Mucosa of descending colon (tissue), 3 donors: ENCODE data around the gene PCP2. TPM values are rescaled to one million over a fixed set of nuclear protein-coding genes. Genes with fewer than 3 reads are reported as not detected.

ENCODE experiments used
- ATAC-seq: fragments of 200-7000 bp; cut with Tn5 transposase; one replicate; pipeline ENCODE4 v1.9.1; 2020; ENCODE audit warnings: mild to moderate bottlenecking, moderate library complexity
- DNase-seq, 3 donors: peaks; one replicate each; pipeline ENCODE4 v3.0.0-alpha.2; 2020
- H3K36me3 ChIP-seq: fragments of 200-600 bp; one replicate; pipeline ENCODE4 v1.8.0; 2021; ENCODE audit warnings: low read depth, mild to moderate bottlenecking
- H3K4me1 ChIP-seq: fragments of 200-600 bp; one replicate; pipeline ENCODE4 v1.8.0; 2021; ENCODE audit warnings: low read depth, mild to moderate bottlenecking
- H3K4me3 ChIP-seq: fragments of 200-600 bp; one replicate; pipeline ENCODE4 v1.8.0; 2021; ENCODE audit warnings: mild to moderate bottlenecking
- H3K9me3 ChIP-seq: fragments of 200-600 bp; one replicate; pipeline ENCODE4 v1.8.0; 2021; ENCODE audit warnings: mild to moderate bottlenecking
- intact Hi-C, 2 donors: fragments of 100-400 bp; cut with DNase I in 1 of 2; cut with micrococcal nuclease in 1 of 2; formaldehyde crosslinking; loops; one replicate each; pipeline versions ENCODE4 v1.11.0 to v1.11.1; 2022; cut with DNase I, micrococcal nuclease
- total RNA-seq, 3 donors: library from RNA; stranded (reverse); fragmentation: NEBNext Ultra II Directional in 2 of 3; extraction: Animal tissue kit (Norgen Biotek cat#: 25700) in 2 of 3; gene quantifications; one replicate each; pipeline versions ENCODE4 v1.2.1 to v1.2.4, GENCODE V29; 2021 to 2023
- TF ChIP-seq, protein P1 (sequence below): fragments of 200-600 bp; IDR thresholded peaks from one replicate; pipeline ENCODE4 v1.8.0; 2022; ENCODE audit warnings: antibody characterized with exemption, mild to moderate bottlenecking
- donor health status: DM: no; HTN: no; CAD: no; lungs with moderate emphysema.
- donor health status: DM: no; HTN: no; CAD: no.
- donor health status: DM: no; HTN: yes; CAD: no.

The PCP2 gene
- total RNA-seq, 3 donors from 2014 or later, result 1.1 TPM; not detected in 2

DNA sequence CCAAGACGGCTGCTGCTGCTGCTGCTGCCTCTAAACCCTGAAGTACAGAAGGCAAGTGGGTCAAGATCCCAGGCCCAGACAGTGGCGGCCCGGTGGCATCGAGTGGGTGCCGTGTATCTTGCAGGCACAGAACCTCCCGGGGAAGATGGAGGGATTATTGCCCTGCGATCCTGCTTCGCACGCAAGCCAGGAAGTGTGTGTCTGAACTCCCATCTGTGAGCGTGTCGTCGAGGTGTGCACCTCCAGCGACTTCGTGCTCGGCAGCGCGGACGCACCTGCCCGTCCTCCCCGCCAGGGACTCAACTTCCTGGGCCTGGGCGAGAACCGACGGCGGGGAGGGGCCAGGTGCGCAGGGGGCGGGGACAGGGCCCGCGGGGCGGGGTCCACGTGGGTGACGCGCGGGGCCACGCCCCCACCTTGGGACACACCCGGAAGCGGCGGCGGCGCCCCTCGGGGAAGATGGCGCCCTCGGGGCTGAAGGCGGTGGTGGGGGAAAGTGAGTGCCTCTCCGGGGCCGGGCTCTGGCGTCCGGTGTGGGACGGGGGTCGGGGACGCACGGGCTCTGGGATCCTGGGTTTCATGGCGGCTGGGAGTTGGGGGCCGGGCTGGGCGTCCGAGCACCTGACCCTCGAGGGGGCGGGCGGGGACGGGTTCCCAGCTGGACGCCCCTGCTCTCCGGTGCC, 3.3 kb upstream of the PCP2 start, which contains the start of gene STXBP2:
Gene STXBP2 (plus strand): TSS at position 420 of the 683 bp plus-strand sequence. CDS start 40 bp downstream, at position 460.
- Histone ChIP-seq H3K9me3 (no peaks in the 10 kb centered on the region), H3K4me1 (peaks cover 6% of the 10 kb centered on the region), H3K4me3 (peak within 1 kb of the TSS; percentile 81), H3K36me3 (no peaks in the 10 kb centered on the region)
- ATAC-seq (peak; percentile 99), DNase-seq (peak; percentile 93 to 97 (median 95))
- intact Hi-C loops, result no loop called here
- TF ChIP-seq, protein P1, sequence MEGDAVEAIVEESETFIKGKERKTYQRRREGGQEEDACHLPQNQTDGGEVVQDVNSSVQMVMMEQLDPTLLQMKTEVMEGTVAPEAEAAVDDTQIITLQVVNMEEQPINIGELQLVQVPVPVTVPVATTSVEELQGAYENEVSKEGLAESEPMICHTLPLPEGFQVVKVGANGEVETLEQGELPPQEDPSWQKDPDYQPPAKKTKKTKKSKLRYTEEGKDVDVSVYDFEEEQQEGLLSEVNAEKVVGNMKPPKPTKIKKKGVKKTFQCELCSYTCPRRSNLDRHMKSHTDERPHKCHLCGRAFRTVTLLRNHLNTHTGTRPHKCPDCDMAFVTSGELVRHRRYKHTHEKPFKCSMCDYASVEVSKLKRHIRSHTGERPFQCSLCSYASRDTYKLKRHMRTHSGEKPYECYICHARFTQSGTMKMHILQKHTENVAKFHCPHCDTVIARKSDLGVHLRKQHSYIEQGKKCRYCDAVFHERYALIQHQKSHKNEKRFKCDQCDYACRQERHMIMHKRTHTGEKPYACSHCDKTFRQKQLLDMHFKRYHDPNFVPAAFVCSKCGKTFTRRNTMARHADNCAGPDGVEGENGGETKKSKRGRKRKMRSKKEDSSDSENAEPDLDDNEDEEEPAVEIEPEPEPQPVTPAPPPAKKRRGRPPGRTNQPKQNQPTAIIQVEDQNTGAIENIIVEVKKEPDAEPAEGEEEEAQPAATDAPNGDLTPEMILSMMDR, result peak; percentile 31

DNA sequence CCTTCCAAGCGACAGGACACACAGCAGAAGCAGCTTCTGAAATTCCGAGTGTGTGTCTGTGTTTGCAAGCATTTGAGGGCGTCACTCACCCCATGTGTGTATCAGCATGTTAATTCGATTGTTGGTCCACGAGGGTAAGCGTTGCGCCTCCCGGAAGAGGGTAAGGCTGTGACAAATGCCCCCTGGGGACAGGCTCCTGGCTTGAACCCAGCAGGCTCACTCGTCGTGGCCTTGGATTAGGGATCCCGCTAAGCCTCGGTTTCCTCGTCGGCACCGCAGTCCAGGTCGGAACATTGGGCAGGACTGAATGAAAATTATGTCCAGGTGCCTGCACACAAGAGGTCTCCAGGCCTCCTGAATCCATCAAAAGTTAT, 2.8 kb upstream of the PCP2 start:
- H3K4me1 ChIP-seq, result peaks cover 6% of the 10 kb centered on the region
- no peak overlapping the region for H3K4me3 ChIP-seq
- DNase-seq (no peak), ATAC-seq (no peak)
- H3K36me3 ChIP-seq, result no peaks in the 10 kb centered on the region
- H3K9me3 ChIP-seq, result no peaks in the 10 kb centered on the region
- intact Hi-C loops, result no loop called here
- TF ChIP-seq, protein P1, result no peak

DNA sequence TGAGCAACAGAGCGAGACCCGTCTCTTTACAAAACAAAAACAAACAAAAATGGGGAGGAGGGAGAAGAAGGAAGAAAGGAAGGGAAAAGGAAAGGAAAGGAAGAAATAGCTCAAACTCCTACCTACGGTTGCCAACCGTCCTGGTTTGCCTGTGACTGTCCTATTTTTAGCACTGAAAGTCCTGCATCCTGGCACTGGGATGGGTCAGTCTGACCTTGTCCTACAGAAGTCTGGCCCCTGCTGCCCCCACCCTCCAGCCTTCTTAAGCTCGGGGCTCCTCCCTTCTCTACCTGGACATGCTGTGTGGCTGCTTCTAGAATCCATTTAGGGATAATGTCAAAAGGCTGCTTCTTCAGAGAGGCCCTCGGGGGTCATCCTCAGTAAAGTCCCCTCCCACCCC, 2.2 kb upstream of the PCP2 start:
- Histone ChIP-seq H3K4me3 (no peak overlapping the region), H3K9me3 (no peaks in the 10 kb centered on the region), H3K4me1 (peaks cover 9% of the 10 kb centered on the region), H3K36me3 (no peaks in the 10 kb centered on the region)
- ATAC-seq (no peak), DNase-seq (no peak)
- TF ChIP-seq, protein P1, result no peak
- intact Hi-C loops, result no loop called here

DNA sequence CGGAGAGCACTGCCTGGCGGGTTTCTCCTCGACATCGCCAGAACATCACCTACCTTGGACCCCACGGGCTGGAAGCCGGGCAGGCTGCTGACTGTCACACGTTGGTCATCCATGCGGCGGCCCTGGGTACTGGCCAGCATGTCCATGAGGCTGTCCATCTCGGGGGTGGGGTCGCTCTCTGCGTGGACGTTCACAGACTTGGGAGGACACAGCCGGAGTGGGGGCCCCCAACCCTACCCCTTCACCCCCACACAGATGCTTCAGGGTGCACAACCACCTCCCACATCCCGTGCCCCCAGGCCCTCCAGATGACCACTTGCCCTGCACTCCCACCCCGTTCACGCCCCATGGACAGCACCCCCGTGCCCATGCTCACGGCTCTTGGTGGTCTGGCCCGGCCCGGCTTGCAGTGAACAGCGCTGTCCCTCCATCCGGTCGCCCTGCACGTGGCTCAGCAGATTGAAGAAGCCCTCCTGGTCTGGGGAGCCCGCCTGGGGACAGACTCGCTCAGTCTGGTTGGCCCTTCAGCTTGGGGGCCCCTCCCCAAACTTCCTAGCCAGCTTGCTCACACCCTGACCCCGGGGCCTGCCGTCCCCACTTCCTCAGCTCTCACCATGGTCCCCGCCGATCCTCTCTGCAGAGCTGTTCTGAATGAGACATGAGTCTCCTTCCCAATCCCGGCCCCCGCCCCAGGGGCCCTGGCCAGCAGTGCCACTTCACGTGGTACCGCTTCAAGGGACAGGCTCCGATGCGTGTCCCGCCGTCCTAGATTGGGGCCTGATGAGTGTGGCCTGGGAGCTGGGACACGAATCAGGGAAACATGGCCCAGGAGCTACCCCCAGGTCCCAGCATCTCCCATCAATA, 947 bp downstream of the PCP2 start:
- no peak for DNase-seq
- no peak overlapping the region for H3K4me3 ChIP-seq
- no peaks in the 10 kb centered on the region for H3K9me3 ChIP-seq
- H3K36me3 ChIP-seq, result peaks cover 4% of the 10 kb centered on the region
- peaks cover 28% of the 10 kb centered on the region for H3K4me1 ChIP-seq
- ATAC-seq, result no peak
- intact Hi-C loops, result no loop called here
- TF ChIP-seq, protein P1, result no peak

DNA sequence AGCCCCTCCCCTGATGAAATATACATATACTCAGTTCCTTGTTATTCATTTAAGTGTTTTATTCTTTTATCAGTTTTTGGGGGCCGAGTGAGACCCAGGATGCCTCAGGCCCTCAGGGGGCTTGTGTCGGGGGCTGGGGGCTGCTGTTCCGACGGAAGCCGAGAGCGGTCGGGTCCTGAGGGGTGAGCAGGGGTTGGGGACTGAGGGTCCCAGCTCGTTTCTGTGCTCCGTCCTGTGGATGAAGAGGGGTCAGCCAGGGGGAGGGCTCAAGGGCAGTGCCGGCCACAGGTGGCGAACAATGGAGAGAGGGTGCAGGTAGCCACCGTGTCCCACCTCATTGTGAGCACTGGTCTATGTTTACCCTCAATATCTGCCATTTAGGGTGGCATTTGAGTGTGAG, 1.9 kb downstream of the PCP2 start:
- H3K4me1 ChIP-seq, result peaks cover 25% of the 10 kb centered on the region
- H3K9me3 ChIP-seq, result no peaks in the 10 kb centered on the region
- TF ChIP-seq, protein P1, result no peak
- DNase-seq (no peak), ATAC-seq (no peak)
- H3K36me3 ChIP-seq, result peaks cover 4% of the 10 kb centered on the region
- intact Hi-C loops, result no loop called here
- no peak overlapping the region for H3K4me3 ChIP-seq
